HG03280 (cell line): ENCODE results near the gene TBC1D5.

Source experiments
- ATAC-seq: cut with Tn5 transposase; IDR thresholded peaks from one replicate; pipeline ENCODE4 v1.9.1; 2021; ENCODE audit warnings: mild to moderate bottlenecking, moderate library complexity; ENCODE audit not compliant: unreplicated experiment

TBC1D5 gene

DNA sequence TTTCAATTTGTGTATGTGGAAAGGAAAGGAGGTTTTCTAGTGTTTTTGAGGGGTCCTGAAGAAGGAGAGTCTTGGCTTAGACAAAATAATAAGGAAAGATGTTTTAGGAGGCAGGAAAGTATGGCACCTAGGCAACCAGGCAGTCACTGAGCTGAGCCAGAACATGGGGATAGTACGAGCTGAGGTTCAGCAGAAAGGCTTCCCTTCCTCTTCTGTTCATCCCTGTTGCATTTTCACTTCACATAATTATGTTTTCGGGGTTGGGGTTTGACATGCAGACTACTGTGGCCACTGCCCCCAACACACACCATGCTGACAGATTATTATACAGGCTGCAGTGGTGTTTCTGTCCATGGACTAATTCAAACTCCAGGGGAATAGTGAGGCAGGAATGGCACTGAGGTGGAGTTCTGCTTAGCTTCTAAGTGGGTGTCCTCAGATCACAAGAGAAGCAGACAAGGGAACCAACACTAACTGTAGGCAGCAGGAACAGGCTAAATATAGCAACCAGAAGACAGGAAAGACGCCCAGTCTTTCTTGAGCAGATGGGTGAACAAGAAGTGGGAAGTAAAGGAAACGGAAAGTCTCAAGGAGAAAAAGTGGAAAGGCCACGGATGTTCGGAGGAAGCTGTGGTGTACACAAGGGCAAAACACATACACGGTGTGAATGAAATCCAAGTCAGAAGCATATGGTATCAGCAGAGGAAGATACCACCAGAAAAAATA lies 551.9 kb downstream of the TBC1D5 start:
- no peak for ATAC-seq

- ATAC-seq: no peak
Measured at GRCh38 chr3:17188378-17188777, 554.1 kb downstream of the TBC1D5 start.

- no peak for ATAC-seq
Measured at GRCh38 chr3:17187589-17188184, 554.7 kb downstream of the TBC1D5 start.

- no peak for ATAC-seq
Measured at GRCh38 chr3:17183951-17184550, 558.4 kb downstream of the TBC1D5 start.

DNA sequence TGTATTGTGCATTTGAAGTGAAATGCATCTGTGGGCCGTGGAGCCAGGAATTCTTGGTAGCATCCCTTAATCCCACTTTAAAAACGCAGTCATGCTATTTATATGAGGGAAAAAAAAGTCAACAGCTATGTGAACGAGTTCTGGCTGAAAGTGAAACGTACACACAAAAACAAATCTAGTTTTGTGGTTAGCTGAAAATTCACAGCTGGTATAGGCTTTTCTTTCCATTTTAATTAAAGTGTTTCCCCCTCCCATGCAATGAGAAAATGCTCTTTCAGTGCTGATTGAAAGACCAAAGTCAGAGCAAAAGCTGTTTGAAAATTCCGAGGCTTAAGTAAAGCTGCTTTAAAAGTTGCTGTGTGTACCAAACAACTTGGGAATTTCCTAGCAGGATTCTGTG lies 560.3 kb downstream of the TBC1D5 start:
- ATAC-seq: peak; percentile 66

GRCh38 chr3:17181413-17181907 lies 561.0 kb downstream of the TBC1D5 start:
- ATAC-seq: no peak

DNA sequence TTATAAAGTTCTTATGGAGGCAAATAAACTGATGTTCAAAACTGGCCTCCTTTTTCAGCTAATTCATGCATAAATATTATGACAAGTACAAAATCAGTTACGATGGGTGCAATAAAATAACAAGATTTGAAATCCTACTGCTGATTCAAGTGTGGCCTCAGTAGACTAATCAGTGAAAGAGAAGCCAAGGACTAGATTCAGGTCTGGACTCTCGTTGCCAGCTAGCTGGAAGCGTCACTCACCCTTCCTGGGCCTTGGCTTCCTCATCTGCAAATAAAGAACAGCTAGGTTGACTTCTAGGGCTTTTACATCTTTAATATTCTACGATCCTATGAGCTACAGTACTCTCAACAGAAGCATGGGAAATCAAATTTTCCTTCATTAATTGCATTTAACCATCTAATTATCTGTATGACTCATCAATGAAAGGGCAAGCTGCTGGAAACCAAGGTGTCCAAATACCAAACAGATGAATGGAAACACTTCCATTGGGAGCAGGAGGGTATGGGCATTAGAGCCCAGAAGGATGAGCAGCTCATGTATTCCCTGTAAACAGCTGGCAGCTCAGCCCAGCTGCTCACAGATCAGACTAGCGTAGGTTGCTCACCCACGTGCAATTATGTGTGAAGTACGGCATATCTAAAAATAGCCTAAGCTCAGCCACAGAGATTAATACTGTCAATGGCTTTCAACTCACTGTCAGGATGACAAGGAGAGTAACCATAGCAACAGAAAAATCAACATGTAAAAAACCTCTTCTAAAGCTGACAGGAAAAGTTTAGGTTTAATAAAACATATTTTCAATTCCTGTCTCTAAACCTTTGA lies 562.8 kb downstream of the TBC1D5 start:
- peak; percentile 53 for ATAC-seq

DNA sequence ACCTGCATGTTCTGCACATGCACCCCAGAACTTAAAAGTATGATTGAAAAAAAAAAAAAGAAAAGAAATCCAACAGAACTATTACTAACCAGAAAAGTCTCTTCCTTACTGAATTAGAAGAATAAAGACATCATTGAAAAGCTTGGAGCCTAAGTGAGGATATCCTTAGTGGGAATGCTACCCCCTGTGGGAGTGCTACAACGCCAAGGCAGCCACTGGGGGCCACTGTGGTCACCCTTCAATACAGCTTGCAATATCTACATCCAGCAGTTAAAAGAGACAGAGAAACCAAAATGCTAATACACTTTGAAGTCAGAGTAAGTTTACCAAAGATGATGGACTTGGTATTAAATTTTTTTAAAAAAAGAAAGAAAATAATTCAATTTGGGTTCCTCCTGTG lies 565.7 kb downstream of the TBC1D5 start:
- no peak for ATAC-seq

DNA sequence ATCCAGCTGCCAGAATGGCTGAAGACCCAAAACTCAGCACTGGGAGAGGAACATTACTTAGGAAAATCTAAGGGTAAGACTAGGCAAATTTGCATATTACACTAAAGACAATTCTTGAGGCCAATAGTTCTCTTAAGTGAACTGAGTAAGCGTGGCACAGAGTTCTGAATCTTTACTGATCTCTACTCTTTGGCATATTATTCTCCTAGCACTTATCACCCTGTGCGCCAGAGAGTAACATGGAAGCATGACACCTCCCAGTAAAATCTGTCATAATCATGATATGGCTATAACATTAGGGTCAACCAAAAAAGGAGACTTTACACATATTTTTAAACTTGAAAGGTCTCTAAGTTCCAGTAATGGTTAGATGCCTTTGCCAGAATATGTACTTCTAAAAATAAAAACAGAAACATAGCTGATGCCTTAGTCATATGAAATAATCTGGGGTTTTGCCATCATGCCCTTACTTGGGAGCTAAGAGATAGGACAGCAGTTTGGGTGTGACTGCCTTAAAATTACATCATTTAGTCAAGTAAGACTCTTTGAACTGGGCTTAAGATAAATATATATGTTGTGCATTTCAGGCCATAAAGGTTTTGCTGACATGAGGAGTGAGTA lies 567.1 kb downstream of the TBC1D5 start:
- no peak for ATAC-seq

DNA sequence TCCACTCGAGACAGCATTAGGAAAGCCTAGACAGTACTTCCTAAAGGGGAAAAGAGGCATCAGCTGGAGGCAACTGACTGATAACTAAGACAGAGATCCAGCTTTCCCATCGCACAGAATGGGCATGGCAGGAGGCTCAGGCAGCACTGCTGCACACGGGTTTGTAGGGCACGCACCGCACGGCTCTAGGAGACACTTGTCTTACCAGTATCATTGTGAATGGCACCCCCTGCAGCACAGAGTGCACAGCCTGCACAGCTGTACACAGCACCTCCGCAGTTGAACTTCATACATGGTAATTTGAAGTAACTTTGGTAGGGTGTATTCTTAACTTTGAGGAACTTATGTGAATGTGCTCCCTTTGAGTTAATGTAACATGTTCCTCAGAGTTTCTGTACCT lies 576.1 kb downstream of the TBC1D5 start:
- ATAC-seq: no peak

DNA sequence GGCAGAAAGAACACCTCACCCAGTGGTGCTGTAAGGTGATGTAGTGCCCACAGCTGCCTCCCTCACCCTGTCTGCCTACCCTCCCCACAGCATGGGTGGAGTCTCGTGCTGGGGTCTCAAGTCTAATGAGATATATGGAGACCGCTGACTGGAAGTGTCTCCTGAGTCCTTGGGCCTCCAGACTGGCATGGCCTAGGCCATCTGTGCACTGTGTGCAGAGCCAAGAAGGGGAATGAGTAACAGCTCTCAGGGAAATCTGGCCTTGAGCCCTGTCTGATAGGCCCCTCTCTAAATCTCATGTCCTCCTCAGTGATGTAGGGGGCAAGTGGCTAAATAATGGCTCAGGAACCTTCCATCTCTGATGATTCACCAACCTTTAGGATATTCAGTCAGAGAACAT lies 580.3 kb downstream of the TBC1D5 start:
- no peak for ATAC-seq

- no peak for ATAC-seq
Measured at GRCh38 chr3:17160597-17160996, 581.8 kb downstream of the TBC1D5 start.

DNA sequence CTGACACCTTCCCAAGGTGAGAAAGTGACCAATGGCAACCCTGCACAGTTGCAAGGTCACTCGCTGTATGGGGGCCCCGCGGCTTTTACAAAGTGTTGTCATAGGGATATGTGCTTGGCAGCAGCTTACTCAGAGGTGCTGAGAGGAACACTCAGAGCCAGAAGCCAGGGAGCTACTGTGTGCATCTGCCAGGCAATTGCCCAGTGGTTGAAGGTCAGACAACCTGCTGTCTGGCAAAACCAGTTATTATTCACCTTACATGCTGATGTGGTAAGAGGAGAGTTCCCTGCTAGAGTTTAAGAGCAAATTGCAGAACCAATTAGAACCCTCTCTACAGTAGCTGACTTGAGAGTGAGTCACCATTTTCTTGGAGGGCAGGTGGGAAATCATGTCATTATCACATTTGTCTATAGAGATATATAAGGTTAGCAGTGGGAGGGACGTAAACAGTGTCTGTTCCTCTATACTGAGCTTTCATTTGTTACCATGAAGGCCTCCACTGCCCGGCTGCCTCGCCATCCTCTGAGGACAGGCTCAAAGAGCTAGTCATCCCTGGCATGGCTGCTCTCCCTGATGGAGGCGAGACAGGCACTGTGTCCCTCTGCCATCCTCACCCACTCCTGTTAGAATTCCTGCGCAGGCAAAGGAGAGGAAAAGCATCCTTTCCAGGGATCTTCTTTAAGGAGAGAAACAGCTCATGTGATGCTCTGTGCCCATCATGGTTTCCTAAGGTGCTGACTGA lies 583.3 kb downstream of the TBC1D5 start:
- ATAC-seq: no peak

DNA sequence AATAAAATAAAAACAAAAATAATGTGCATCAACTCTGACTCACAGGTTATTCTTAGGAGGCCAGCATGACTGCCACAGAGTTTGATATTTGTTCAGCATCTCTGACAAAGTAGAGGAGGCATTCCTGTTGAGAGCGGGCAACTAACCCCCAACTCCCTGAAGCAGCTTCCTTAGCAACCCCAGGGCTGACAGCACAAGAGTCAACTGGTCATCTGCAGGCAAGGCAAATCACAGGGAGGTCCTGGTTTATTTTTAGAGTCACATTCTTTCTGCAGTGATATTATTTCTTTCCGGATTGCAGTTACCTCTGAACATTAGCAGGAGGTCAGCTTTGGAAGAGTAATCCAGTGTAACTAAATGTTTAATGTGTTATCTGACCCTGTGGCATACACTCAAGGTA lies 584.7 kb downstream of the TBC1D5 start:
- no peak for ATAC-seq

- no peak for ATAC-seq
Measured at GRCh38 chr3:17156864-17157263, 585.6 kb downstream of the TBC1D5 start.

DNA sequence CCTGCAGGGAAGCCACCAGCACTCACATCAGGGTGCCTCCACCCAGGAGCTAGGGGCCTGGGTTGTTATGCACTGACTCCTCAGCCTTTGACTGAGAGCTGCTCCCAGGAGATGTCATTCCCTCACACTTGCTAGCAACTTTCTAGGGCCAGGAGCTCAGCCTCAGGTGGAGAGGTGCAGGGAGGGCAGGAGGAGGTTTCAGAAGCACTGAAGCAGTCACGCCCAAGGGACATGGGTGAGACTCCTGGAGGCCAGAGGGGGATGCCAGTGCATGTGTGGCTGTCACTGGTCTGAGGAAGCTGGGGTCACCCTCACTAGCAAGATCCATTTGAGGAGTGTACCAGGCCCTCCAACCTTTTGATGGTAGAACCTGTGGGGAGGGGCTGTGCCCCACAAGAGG lies 586.5 kb downstream of the TBC1D5 start:
- no peak for ATAC-seq

GRCh38 chr3:17154941-17155340 lies 587.5 kb downstream of the TBC1D5 start:
- ATAC-seq: no peak

DNA sequence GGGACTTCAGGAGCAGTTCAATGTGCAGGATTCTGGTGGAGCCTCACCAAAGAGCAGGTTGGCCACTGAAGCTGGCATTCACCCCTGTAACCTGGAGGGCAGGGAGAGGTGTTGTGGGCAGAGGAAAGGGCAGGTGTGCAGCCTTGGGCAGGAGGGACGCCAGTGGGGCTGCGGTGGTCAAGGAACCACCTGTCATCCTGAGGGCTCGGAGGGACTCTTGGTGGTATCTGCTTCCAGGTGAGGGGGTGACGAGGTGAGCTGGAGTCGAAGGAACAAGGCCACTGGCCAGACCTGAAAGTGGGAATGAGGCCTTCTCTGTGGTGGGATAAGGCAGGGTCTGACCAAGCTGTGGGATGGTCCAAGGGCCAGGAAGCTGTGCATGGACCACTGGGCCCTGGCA lies 588.2 kb downstream of the TBC1D5 start:
- ATAC-seq: no peak

- ATAC-seq: no peak
Measured at GRCh38 chr3:17153209-17153608, 589.2 kb downstream of the TBC1D5 start.
